Mononuclear cell (primary cell): ENCODE measurements around the gene DPM1. TPM values are rescaled to one million over a fixed set of nuclear protein-coding genes. Genes with fewer than 3 reads are reported as not detected.
A peak's percentile ranks its signal among the peaks of the same experiment; 100 is the strongest.

Experiments
- H3K27me3 ChIP-seq: 2 replicates; pipeline ENCODE4 v1.6.0; 2011; ENCODE audit warnings: low read length, control low read depth; ENCODE audit not compliant: insufficient read depth
- H3K4me1 ChIP-seq: 2 replicates; pipeline ENCODE4 v1.5.1; 2011; ENCODE audit warnings: mild to moderate bottlenecking, low read length, control low read depth; ENCODE audit not compliant: insufficient read depth
- H3K4me3 ChIP-seq: 2 replicates; pipeline ENCODE4 v1.5.1; 2011; ENCODE audit warnings: mild to moderate bottlenecking, low read length, moderate library complexity
- H3K9me3 ChIP-seq: 2 replicates; pipeline ENCODE4 v1.5.1; 2011; ENCODE audit warnings: low read depth, mild to moderate bottlenecking, control low read depth, low read length
- total RNA-seq: library from RNA; depleted of rRNA; stranded (reverse); fragments of >200 nt; gene quantifications from one replicate; pipeline ENCODE4 v1.2.3, GENCODE V29; 2012

The DPM1 gene
- 58.2 TPM for total RNA-seq

DNA sequence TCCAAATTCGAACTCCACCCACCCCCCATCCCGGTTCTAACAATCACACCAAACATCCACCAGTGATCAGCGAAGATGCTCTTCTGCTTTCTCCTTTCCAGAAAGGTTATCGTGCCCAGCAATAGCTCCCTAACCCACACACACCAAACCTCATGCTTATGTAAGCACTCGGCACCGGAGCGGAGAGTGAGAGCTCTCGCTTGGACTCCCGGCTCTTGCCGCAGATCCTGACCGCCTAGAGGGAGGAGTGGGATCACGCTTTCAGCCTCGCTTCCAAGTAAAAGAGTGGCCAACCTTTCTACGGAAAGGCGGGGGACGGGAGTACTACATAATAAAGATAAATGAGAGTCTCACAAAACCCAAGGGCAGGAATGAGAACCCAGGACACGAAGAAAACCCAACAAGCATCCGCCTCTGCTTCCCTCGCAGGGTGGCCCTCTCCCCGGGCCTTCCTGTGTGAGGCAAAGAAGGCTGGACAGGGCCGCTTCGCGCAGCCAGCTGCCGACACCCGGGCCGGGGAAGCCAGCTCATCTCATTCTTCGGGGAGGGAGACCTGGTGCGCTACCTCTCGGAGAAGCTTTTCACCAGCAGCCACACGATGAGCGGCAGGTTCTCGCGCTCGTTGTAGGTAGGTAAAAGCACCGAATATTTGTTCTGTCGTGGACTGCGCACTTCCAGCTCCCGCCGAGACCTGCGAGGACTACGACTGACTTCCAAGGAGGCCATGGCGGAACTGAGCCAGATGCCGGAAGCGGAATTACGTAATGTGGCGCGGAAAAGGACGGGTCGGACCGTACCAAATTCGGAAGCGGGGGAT lies at the start of gene DPM1:
Gene DPM1 (minus strand): TSS at position 735 of the 817 bp plus-strand sequence. CDS start 9 bp downstream, at position 726.
- H3K27me3 ChIP-seq: no peaks in the 10 kb centered on the region
- no peaks in the 10 kb centered on the region for H3K9me3 ChIP-seq
- peaks cover 31% of the 10 kb centered on the region for H3K4me1 ChIP-seq
- peak within 1 kb of the TSS; percentile 72 for H3K4me3 ChIP-seq

DNA sequence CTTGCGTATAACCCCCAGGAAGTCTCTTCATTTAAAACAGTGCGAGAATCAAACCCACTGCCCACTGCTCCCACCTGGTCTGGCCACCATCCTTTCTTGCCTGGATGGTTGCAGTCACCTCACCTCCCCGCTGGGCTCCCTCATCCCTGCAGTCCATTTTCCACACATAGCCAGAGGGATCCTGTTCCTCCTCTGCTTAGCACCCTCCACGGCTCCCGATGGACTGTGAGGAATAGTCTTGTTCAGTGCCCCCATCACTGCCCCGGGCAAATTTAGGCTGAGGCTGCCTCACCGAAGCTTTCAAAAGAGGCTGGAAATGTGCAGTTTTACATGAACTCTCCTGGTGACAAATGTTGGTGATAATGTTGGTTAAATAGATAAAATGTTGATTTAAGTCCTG lies 46.9 kb upstream of the DPM1 start:
- H3K4me3 ChIP-seq: no peak overlapping the region
- H3K27me3 ChIP-seq: no peaks in the 10 kb centered on the region
- no peaks in the 10 kb centered on the region for H3K9me3 ChIP-seq
- no peaks in the 10 kb centered on the region for H3K4me1 ChIP-seq

- Histone ChIP-seq H3K4me1 (no peaks in the 10 kb centered on the region), H3K4me3 (no peak overlapping the region), H3K9me3 (no peaks in the 10 kb centered on the region), H3K27me3 (no peaks in the 10 kb centered on the region)
Measured at GRCh38 chr20:51004781-51005180, 46.4 kb upstream of the DPM1 start.

- Histone ChIP-seq H3K4me1 (no peaks in the 10 kb centered on the region), H3K27me3 (no peaks in the 10 kb centered on the region), H3K4me3 (no peak overlapping the region), H3K9me3 (no peaks in the 10 kb centered on the region)
Measured at GRCh38 chr20:51004305-51004727, 46.0 kb upstream of the DPM1 start.

GRCh38 chr20:51003753-51004152 lies 45.4 kb upstream of the DPM1 start:
- Histone ChIP-seq H3K4me3 (no peak overlapping the region), H3K4me1 (no peaks in the 10 kb centered on the region), H3K9me3 (no peaks in the 10 kb centered on the region), H3K27me3 (no peaks in the 10 kb centered on the region)

GRCh38 chr20:51002633-51003032 lies 44.3 kb upstream of the DPM1 start:
- H3K27me3 ChIP-seq: no peaks in the 10 kb centered on the region
- no peak overlapping the region for H3K4me3 ChIP-seq
- no peaks in the 10 kb centered on the region for H3K4me1 ChIP-seq
- no peaks in the 10 kb centered on the region for H3K9me3 ChIP-seq

GRCh38 chr20:51001430-51002265 lies 43.3 kb upstream of the DPM1 start:
- H3K27me3 ChIP-seq: peaks cover 2% of the 10 kb centered on the region

DNA sequence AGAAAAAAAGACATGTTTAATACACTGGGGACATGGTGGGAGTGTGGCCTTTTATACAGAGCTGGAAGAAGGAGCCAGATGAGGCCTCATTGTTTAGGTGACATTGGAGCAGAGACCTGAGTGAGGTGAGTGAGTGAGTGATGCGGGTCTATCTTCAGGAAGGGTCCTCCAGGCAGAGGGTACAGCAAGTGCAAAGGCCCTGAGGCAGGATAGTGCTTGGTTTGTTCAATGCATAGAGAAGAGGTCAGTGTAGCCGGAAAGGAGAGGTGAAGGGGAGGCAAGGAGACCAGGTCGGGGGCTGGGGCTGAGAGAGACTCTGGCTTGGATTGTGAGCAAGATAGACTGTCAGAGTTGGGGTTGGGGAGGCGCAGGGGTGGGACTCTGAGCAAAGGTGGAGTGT lies 41.0 kb upstream of the DPM1 start:
- peaks cover 2% of the 10 kb centered on the region for H3K27me3 ChIP-seq
- no peaks in the 10 kb centered on the region for H3K4me1 ChIP-seq
- no peaks in the 10 kb centered on the region for H3K9me3 ChIP-seq
- no peak overlapping the region for H3K4me3 ChIP-seq

More at GRCh38 chr20:51001430-51002265, 43.3 kb upstream of the DPM1 start:
- H3K4me1 ChIP-seq: no peaks in the 10 kb centered on the region
- no peak overlapping the region for H3K4me3 ChIP-seq
- no peaks in the 10 kb centered on the region for H3K9me3 ChIP-seq

GRCh38 chr20:50996901-50997865 lies 38.9 kb upstream of the DPM1 start:
- no peaks in the 10 kb centered on the region for H3K9me3 ChIP-seq
- no peaks in the 10 kb centered on the region for H3K4me1 ChIP-seq
- no peak overlapping the region for H3K4me3 ChIP-seq
- H3K27me3 ChIP-seq: peaks cover 2% of the 10 kb centered on the region

GRCh38 chr20:50995506-50995905 lies 37.2 kb upstream of the DPM1 start:
- Histone ChIP-seq H3K9me3 (no peaks in the 10 kb centered on the region), H3K27me3 (peaks cover 2% of the 10 kb centered on the region), H3K4me3 (no peak overlapping the region), H3K4me1 (no peaks in the 10 kb centered on the region)

DNA sequence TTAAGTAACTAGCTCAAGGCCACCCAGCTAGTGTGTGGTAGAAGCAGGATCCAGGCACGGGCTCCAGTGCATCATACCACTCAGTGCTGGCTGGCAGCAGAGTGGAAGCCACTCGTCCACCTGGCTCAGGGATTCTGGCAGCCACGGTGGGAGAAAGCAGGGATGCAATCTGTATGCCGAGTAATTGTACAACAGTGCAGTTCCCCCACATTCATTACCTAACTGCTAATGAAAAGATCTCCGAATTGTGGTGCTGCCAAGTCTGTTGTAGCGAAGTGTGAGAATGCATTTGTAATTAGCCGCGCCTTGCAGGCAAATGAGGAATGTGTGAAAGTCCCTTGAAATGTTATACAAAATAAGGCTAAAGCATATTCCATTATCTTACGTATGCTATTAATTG lies 35.5 kb upstream of the DPM1 start:
- H3K4me1 ChIP-seq: no peaks in the 10 kb centered on the region
- H3K27me3 ChIP-seq: peaks cover 2% of the 10 kb centered on the region
- H3K9me3 ChIP-seq: no peaks in the 10 kb centered on the region
- no peak overlapping the region for H3K4me3 ChIP-seq

- H3K4me1 ChIP-seq: no peaks in the 10 kb centered on the region
- H3K4me3 ChIP-seq: no peak overlapping the region
- H3K9me3 ChIP-seq: no peaks in the 10 kb centered on the region
- H3K27me3 ChIP-seq: peaks cover 2% of the 10 kb centered on the region
Measured at GRCh38 chr20:50992733-50993457, 34.6 kb upstream of the DPM1 start.

- Histone ChIP-seq H3K9me3 (no peaks in the 10 kb centered on the region), H3K4me1 (no peaks in the 10 kb centered on the region), H3K27me3 (no peaks in the 10 kb centered on the region), H3K4me3 (no peak overlapping the region)
Measured at GRCh38 chr20:50992336-50992732, 34.0 kb upstream of the DPM1 start.

DNA sequence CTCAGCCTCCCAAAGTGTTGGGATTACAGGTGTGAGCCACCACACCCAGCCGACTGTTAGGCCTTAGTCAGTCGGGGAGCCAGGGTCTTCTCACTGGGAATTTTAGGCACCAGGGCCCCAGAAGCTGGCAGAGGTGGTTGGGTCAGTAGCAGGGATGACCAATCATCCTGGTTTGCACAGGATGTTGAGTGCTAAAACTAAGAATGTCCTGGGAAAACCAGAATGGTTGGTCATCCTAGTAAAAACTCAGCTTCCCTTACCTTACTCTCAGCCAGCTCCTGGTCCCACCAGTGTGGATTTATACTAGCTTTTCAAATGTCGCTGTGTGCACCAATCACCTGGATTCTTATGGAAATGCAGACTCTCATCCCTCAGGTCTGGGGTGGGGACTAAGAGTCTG lies 32.7 kb upstream of the DPM1 start:
- Histone ChIP-seq H3K27me3 (peaks cover 4% of the 10 kb centered on the region), H3K4me3 (no peak overlapping the region), H3K9me3 (no peaks in the 10 kb centered on the region), H3K4me1 (no peaks in the 10 kb centered on the region)
